CD4-positive, alpha-beta T cell (primary cell): ENCODE data around the gene KDM4B. TPM values are rescaled to one million over a fixed set of nuclear protein-coding genes. Genes with fewer than 3 reads are reported as not detected.

ENCODE experiments used
- ATAC-seq: fragments of 200-7000 bp; cut with Tn5 transposase; one replicate; pipeline ENCODE4 v1.10.0; 2022; ENCODE audit warnings: mild to moderate bottlenecking; ENCODE audit not compliant: poor library complexity
- CTCF ChIA-PET: fragments of 350-600 bp; sonication (Branson Sonifier 250); formaldehyde crosslinking; loops from one replicate; lab custom pipeline; 2021; ENCODE audit warnings: antibody characterized with exemption, inconsistent platforms; lab: Charles Lee
- POLR2A ChIA-PET: fragments of 350-600 bp; sonication (Branson Sonifier 250); formaldehyde crosslinking; loops from one replicate; lab custom pipeline; 2021; ENCODE audit warnings: antibody characterized with exemption, inconsistent platforms; lab: Charles Lee
- DNase-seq, 14 experiments: peaks; one replicate each; pipeline ENCODE4 v3.0.0-alpha.2; 2013 to 2020; ENCODE audit warnings: mixed read lengths in 2 of 14
- H3K27ac ChIP-seq, 2 donors: one replicate each; pipeline versions ENCODE4 v1.5.1 to v1.7.0; 2013; ENCODE audit warnings: low read length in 2 of 2, low read depth in 1 of 2, mild to moderate bottlenecking in 1 of 2
- H3K27me3 ChIP-seq, 2 experiments: 1 replicate in 1 of 2; 2 replicates in 1 of 2; pipeline versions ENCODE4 v1.6.1 to v1.7.0; 2013; ENCODE audit warnings: low read length in 2 of 2, control low read depth in 1 of 2, mild to moderate bottlenecking in 1 of 2, moderate library complexity in 1 of 2; ENCODE audit not compliant: insufficient read depth in 2 of 2, control insufficient read depth in 1 of 2
- H3K36me3 ChIP-seq: one replicate; pipeline ENCODE4 v1.6.1; 2013; ENCODE audit warnings: low read length, control low read depth; ENCODE audit not compliant: insufficient read depth
- H3K4me1 ChIP-seq: one replicate; pipeline ENCODE4 v1.6.1; 2013; ENCODE audit warnings: low read length, control low read depth; ENCODE audit not compliant: insufficient read depth
- H3K4me3 ChIP-seq: one replicate; pipeline ENCODE4 v1.5.1; 2013; ENCODE audit warnings: mild to moderate bottlenecking, low read length, moderate library complexity
- H3K9me3 ChIP-seq, 2 experiments: 1 replicate in 1 of 2; 2 replicates in 1 of 2; pipeline versions ENCODE4 v1.6.1 to v1.7.0; 2013; ENCODE audit warnings: low read length in 2 of 2, mild to moderate bottlenecking in 2 of 2, control low read depth in 1 of 2, moderate library complexity in 1 of 2; ENCODE audit not compliant: control insufficient read depth in 1 of 2, insufficient read depth in 1 of 2
- H3K27ac Mint-ChIP-seq: one replicate; pipeline ENCODE4 v1.8.0; 2020; ENCODE audit warnings: mixed read lengths
- H3K27me3 Mint-ChIP-seq: one replicate; pipeline ENCODE4 v1.8.0; 2021; ENCODE audit warnings: mixed read lengths
- H3K36me3 Mint-ChIP-seq: one replicate; pipeline ENCODE4 v1.8.0; 2021; ENCODE audit warnings: low read depth, mixed read lengths
- H3K4me1 Mint-ChIP-seq: one replicate; pipeline ENCODE4 v1.8.0; 2021; ENCODE audit warnings: low read depth, mixed read lengths
- H3K4me3 Mint-ChIP-seq: one replicate; pipeline ENCODE4 v1.8.0; 2020; ENCODE audit warnings: mild to moderate bottlenecking, mixed read lengths
- H3K9me3 Mint-ChIP-seq: one replicate; pipeline ENCODE4 v1.8.0; 2020; ENCODE audit warnings: mixed read lengths
- CTCF ChIP-seq: fragments of 200-600 bp; IDR thresholded peaks from one replicate; pipeline ENCODE4 v1.8.0; 2022; ENCODE audit warnings: antibody characterized with exemption, mild to moderate bottlenecking
- intact Hi-C, 2 experiments: fragments of 100-400 bp; cut with DNase I in 1 of 2; cut with micrococcal nuclease in 1 of 2; formaldehyde crosslinking; loops; one replicate each; pipeline versions ENCODE4 v1.15.1 to v1.9.0; 2023 to 2025; cut with DNase I, micrococcal nuclease
- total RNA-seq, 174 experiments: library from RNA in 2 of 174; stranded (reverse) in 2 of 174; gene quantifications; one replicate each; pipeline ENCODE4 v1.2.3 and lab custom pipeline; 2021 to 2026

Gene KDM4B
- total RNA-seq, 2 experiments from 2014 or later = 41.8 to 42.5 TPM

GRCh38 chr19:4929186-4929585 lies 39.7 kb upstream of the KDM4B start:
- DNase-seq (no peak), ATAC-seq (no peak)
- no peak overlapping the region for H3K27ac ChIP-seq
- no peaks in the 10 kb centered on the region for H3K36me3 ChIP-seq
- peaks cover 0 to 6% of the 10 kb centered on the region in 2 experiments for H3K9me3 ChIP-seq
- no peaks in the 10 kb centered on the region for H3K4me1 ChIP-seq
- H3K9me3 Mint-ChIP-seq = no peaks in the 10 kb centered on the region
- TF ChIP-seq CTCF = no peak
- no peaks in the 10 kb centered on the region for H3K36me3 Mint-ChIP-seq
- ChIA-PET POLR2A (interaction anchor here (1.1 kb wide), 1 partner anchor 12 kb away, joined by 3 read pairs; no protein-coding TSS in a partner anchor), CTCF (no interaction called here)
- H3K4me3 ChIP-seq = no peak overlapping the region
- no peaks in the 10 kb centered on the region for H3K4me1 Mint-ChIP-seq
- intact Hi-C loops = no loop called here
- no peaks in the 10 kb centered on the region for H3K27me3 Mint-ChIP-seq
- H3K27ac Mint-ChIP-seq = no peak overlapping the region
- no peaks in the 10 kb centered on the region for H3K27me3 ChIP-seq
- H3K4me3 Mint-ChIP-seq = no peak overlapping the region

- no peak overlapping the region for H3K4me3 ChIP-seq
- peaks cover 0 to 6% of the 10 kb centered on the region in 2 experiments for H3K9me3 ChIP-seq
- DNase-seq (no peak), ATAC-seq (no peak)
- H3K27me3 ChIP-seq = no peaks in the 10 kb centered on the region
- Mint-ChIP-seq H3K9me3 (no peaks in the 10 kb centered on the region), H3K27me3 (no peaks in the 10 kb centered on the region), H3K4me3 (no peak overlapping the region), H3K36me3 (no peaks in the 10 kb centered on the region), H3K4me1 (no peaks in the 10 kb centered on the region), H3K27ac (no peak overlapping the region)
- intact Hi-C loops = no loop called here
- H3K36me3 ChIP-seq = no peaks in the 10 kb centered on the region
- H3K27ac ChIP-seq = no peak overlapping the region
- no peaks in the 10 kb centered on the region for H3K4me1 ChIP-seq
- POLR2A ChIA-PET = no interaction called here
- no peak for TF ChIP-seq CTCF
- CTCF ChIA-PET = no interaction called here
These were observed 38.2 kb upstream of the KDM4B start for GRCh38 chr19:4930664-4931063.

- H3K36me3 ChIP-seq = no peaks in the 10 kb centered on the region
- Mint-ChIP-seq H3K27me3 (no peaks in the 10 kb centered on the region), H3K27ac (no peak overlapping the region), H3K4me3 (no peak overlapping the region), H3K36me3 (no peaks in the 10 kb centered on the region), H3K9me3 (no peaks in the 10 kb centered on the region), H3K4me1 (no peaks in the 10 kb centered on the region)
- ATAC-seq (no peak), DNase-seq (no peak)
- no peaks in the 10 kb centered on the region for H3K4me1 ChIP-seq
- peaks cover 0 to 6% of the 10 kb centered on the region in 2 experiments for H3K9me3 ChIP-seq
- POLR2A ChIA-PET = no interaction called here
- no peaks in the 10 kb centered on the region for H3K27me3 ChIP-seq
- H3K4me3 ChIP-seq = no peak overlapping the region
- no peak overlapping the region for H3K27ac ChIP-seq
- CTCF ChIA-PET = no interaction called here
- intact Hi-C loops = no loop called here
- no peak for TF ChIP-seq CTCF
These were observed 36.2 kb upstream of the KDM4B start for GRCh38 chr19:4932711-4933110.
